NCI-H446 (cell line): ENCODE measurements around the gene FILIP1.
"Not testable (repeated sequence)": the region's sequence is repeated elsewhere in the genome, so short reads cannot be mapped to it uniquely, and the experiment has no call there.

Experiments used
- DNase-seq, 2 experiments: peaks; one replicate each; lab custom pipeline; 2025; lab: John Stamatoyannopoulos, UW

FILIP1 gene

DNA sequence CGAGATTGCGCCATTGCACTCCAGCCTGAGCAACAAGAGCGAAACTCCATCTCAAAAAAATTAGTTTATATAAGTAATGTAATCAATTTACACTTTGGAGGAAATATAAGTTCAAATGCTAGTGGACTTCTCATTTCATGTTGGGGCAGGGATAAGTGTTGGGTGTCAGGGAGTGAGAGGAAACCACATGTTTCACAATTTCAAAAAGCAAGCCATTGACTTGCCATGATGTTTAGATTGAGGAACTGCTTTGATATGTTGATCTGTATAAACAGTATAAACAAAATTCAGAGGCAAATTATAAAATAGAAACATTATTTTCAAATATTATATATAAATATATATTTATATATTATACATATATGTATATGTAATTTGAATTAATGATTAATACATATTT is 42.7 kb downstream of the FILIP1 start:
- no peak for DNase-seq

DNA sequence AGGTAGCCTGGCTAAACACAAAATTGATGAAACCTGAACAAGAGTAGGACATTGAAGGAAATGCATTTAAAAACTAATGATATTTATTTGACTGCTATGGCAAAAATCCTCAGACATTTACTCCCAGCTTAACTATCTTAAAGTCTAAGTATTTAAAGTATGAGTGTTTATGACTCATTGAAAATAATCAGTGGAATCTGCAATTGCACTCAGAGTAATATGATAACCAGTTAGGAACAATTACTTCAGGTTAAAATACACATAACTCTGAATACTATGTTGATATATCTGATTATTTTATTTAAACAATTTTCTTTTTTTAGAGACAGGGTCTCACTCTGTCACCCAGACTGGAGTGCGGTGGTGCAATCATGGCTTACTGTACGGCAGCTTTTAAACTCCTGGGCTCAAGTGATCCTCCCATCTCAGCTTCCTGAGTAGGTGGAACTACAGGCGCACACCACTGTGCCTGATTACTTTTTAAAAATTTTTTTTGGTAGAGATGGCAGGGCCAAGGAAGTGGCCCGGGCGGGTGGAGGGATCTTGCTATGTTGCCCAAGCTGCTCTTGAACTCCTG is 43.9 kb downstream of the FILIP1 start:
- no peak for DNase-seq

DNA sequence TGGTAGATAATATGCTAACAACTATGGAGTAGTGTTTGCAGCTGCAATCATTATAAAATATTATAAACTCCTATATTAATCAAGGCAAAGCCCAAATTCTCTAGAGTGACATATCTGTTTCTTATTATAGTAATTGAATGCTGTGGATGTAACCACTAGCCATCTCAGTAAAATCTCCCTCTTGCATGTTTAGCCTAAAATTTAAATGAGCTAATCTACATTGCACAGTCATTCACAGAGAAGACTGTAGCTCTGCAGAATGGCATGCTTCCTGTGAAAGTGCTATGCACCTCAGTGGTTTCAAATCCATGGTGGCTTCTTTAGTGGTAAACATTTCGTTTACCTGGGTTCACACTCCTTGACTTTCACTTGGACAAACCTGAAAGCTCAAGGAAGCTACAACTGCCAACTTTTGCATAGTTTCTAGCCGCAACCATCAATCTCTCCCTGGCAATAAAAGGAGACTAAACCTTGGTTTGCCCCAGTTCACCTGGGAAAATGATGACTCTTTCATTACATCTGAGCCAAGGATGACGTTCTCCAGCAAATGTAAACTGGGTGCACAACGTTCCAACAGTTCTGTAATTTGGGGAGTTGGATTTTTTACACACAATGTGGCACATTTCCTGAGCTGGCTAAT is 47.2 kb downstream of the FILIP1 start:
- no peak for DNase-seq

DNA sequence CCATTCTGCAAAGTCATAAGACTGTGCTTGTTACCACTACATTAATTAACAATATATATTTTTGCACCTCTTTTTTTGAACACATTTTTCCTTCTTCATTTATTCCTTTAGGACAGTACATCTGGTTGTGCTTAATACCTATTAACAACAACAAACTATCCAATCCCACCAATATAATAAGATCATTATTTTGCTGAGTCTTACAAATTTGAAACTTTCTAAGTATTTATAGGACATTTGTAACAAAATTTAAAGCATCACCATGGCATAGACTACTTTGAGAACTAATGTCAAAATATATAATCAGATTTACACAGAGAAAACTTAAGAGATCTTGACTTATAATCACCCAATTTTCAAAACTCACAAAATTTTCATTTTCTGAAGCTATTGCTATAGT is 47.9 kb downstream of the FILIP1 start:
- no peak for DNase-seq

DNA sequence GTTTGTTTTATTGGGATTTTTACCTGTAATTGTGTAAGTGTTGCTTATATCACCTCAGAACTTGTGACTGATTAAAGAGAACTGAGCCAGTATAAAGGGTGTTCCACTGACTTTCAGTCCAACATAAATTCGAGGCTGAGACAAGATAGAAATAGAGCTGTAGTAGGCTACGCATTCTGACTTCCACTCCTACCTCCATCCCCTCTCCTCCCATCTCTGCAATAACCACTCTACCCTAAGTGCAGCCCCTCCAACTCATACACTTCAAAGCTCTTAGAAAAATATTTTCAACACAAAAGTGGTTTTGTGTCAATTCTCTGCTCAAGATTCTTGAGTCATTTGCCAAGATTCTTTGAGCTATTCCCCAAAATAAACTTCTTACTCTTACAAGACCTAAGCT is 48.7 kb downstream of the FILIP1 start:
- DNase-seq, result no peak

DNA sequence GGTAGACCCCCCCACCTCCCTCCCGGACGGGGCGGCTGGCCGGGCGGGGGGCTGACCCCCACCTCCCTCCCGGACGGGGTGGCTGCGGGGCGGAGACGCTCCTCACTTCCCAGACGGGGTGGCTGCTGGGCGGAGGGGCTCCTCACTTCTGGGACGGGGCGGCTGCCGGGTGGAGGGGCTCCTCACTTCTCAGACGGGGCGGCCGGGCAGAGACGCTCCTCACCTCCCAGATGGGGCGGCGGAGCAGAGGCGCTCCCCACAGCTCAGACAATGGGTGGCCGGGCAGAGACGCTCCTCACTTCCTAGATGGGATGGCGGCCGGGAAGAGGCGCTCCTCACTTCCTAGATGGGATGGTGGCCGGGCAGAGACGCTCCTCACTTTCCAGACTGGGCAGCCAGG is 51.7 kb downstream of the FILIP1 start:
- not testable (repeated sequence) for DNase-seq

DNA sequence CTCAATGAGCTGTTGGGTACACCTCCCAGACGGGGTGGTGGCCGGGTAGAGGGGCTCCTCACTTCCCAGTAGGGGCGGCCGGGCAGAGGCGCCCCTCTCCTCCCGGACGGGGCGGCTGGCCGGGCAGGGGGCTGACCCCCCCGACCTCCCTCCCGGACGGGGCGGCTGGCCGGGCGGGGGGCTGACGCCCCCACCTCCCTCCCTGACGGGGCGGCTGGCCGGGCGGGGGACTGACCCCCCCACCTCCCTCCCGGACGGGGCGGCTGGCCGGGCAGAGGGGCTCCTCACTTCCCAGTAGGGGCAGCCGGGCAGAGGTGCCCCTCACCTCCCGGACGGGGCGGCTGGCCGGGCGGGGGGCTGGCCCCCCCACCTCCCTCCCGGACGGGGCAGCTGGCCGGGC is 52.1 kb downstream of the FILIP1 start:
- not testable (repeated sequence) for DNase-seq

DNA sequence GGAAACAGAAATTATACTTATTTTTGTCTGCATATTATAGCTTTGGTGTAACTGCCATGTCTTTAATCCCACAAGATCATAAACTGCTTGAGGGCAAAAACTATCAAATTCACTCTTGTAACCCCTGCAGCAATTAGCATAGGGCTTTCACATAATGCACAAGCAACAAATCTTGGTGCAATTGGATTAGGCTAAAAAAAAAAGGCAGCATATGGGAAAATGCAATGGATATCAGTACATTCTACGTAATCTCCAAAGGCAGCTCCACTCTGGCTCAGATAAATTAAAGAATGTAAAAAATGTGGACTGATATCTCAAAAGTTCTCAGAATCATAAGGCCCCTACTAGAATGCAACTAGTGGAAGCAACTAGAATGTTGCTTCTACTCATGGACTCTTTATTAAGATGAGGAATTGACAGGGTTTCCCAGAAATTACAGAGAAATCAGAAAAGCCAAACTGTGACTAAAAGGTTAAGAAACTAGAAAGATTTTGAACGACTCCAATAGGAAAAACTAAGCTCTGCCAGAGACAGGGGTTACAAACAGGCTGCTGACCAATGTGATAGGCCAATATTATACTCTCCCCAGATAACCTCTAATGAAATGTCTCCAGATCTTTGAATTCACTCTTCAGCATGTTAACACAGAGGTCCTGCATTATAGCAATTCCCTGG is 55.0 kb downstream of the FILIP1 start:
- no peak for DNase-seq

DNA sequence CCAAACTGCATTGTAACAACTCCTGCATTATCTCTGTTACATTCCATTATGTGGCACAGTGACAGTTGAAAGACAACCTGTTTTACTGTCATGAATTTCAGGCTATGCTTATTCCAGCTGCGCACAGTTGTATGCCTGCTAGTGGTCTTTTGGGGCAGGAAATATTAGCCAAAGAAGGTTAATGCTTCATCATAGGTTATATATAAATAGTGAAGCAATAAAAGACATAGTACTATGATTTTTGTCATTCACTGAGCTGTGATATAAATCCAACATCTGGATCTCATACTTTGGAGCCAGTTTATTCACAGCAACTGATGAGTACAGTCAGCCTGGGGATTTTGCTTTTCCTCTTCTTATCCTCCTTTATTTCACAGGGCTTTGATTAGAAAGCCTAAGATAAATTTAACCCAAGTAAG is 55.6 kb downstream of the FILIP1 start:
- no peak for DNase-seq

DNA sequence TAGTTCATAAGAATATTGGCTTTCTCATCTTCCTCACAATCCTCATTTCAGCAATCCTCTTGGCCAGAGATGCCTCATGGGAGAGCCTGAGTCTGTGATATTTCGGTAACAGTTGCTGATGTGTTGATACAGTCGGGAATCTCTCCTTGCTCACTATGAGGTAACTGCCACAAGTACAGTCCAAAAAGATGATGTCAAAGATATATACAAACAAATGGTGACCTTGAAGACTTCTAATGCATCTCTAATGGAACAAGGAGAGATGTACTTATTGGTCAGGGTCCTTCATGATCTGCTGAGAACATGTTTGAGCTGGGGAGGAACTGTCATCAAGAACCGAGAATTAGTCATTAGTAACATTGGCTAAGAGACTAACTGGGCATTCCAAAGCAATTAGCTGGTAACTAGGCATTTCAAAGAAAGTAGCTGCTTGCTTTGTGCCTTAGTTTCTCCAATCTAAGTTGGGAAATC is 56.1 kb downstream of the FILIP1 start:
- no peak for DNase-seq

DNA sequence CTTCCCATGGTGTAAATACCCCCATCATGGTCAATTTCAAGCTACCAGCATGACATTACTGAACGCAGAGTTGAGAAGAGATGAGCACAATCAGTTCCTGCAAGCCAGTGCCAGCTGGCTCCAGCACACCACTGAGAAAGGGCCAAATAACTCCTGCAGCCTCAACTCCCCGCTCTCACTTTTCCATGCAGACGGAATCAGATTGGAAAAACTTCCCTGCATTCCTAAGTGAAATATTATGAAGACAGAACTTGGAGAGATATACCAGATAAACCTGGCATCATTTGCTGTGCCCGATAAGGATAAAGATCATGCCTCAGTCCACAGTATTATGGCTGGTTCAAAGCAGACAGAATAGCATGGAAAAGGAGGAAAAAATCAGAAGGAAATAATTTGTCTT is 56.7 kb downstream of the FILIP1 start:
- no peak for DNase-seq

DNA sequence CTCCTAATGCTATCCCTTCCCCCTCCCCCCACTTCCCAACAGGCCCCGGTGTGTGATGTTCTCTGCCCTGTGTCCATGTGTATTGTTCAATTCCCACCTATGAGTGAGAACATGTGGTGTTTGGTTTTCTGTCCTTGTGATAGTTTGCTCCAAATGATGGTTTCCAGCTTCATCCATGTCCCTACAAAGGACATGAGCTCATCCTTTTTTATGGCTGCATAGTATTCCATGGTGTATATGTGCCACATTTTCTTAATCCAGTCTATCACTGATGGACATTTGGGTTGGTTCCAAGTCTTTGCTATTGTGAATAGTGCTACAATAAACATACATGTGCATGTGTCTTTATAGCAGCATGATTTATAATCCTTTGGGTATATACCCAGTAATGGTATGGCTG is 60.8 kb downstream of the FILIP1 start:
- DNase-seq, result not testable (repeated sequence)

DNA sequence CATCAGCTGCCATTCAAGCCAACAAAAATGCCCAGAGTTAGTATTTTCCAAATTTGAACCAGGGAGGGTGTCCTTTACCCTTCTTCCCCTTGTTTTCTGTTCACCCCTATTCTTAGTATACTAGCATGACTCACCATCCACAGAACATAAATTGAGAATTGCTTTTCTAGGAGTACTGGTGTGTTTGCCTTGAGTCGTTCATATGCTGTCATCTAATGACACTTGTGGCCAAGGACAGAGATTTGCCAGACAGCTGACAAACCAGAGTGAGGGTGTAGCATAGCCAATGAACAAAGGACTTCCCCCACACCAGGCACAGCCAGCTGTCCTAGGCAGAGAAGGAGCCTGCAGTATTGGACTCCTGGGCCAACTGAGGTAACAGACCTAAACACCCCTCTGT is 62.2 kb downstream of the FILIP1 start:
- no peak for DNase-seq

DNA sequence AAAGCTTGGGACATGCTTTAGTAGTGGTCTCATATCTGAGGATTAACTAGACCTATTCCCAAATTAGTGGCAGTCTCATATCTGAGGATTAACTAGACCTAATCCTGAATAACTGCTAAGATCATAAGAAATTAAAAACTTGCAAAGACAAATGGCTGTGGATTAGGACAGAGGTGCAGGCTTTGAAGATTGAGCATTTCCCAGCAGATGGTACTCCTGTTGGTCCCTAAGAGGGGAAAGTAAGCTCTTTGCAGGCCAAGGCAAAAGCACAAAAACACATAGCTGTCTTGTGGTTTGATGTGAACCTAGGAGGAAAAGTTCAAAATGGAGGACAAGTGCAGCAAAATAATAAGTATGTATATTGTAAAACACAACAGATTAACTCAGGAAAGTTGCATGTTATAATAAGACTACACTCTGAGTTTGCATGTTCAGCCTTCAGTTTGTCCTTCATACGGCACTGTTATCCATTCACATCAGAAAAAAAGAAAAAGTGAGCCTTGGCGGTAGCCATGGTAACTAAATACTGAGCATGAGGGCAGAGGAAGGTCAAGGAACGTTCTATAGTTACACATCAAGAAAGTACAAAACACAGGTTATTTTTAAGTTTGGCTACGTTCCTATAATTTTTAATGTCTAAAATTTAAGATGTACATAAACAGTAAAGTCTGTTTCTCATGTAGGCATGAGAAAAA is 62.8 kb downstream of the FILIP1 start:
- DNase-seq, result no peak

DNA sequence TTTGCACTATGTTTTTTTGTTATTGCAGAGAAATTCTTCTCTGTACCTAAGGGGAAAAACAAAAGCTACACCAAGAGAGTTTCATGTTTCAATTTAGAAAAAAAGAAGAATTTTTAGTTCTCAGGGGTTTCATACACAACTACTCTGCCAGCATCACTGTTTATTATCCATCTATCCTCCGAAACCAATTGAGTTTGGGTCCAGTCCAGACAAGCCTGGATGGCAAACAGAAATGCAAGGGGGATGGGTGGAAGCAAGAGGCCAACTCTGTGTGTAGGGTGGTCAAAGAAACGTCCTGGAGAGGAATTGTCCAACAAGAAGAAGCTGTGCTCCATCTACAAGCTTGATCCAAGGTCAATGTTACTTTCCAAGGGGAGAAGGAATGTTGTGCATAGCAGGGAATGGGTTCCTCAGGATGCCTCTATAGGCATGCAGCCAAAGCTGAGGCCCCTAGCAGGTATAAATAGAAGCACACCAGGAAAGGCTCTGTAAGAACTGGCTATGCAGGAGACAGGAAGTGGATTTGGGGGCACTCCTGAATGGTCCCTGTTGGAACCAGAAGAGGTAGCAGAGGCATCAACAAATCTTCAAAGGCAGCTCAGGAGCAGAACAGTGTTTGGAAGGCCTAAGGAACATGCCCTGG is 64.4 kb downstream of the FILIP1 start:
- DNase-seq, result no peak

DNA sequence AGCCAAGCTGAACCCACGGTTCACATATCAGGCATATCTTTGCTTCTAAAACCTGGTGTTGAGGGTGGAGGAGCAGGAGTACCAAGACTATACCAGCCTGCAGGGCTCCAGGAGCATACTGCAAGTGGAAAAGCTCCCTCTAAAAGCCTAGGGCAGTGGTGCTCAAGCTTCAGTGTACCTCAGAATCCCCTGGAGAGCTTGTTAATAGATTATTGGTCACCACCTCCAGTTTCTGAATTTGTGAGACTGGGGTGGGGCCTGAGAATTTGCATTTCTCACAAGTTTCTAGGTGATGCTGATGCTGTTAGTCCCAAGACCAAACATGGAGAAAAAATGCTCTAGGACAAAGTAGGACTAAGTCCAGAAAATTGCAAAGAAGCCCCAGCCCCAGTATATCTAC is 65.4 kb downstream of the FILIP1 start:
- DNase-seq, result no peak

DNA sequence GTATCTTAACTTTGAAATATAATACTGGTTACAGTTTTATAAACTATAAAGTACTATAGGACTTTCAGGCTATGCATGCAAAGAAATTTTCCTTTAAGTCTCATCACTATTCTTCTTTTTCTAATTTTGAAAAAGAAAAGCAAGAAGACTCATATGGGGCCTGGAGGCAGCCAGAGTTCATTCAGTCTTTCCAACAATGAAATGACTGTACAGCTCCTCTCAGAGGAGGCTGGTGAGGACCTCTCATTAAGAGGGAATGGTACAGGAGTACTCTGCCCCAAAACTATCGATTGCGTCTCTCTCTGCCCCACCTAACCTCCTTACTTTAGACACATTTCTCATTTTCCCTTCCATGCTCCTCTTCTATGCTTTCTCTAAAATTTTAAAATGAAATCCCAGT is 66.3 kb downstream of the FILIP1 start:
- no peak for DNase-seq

DNA sequence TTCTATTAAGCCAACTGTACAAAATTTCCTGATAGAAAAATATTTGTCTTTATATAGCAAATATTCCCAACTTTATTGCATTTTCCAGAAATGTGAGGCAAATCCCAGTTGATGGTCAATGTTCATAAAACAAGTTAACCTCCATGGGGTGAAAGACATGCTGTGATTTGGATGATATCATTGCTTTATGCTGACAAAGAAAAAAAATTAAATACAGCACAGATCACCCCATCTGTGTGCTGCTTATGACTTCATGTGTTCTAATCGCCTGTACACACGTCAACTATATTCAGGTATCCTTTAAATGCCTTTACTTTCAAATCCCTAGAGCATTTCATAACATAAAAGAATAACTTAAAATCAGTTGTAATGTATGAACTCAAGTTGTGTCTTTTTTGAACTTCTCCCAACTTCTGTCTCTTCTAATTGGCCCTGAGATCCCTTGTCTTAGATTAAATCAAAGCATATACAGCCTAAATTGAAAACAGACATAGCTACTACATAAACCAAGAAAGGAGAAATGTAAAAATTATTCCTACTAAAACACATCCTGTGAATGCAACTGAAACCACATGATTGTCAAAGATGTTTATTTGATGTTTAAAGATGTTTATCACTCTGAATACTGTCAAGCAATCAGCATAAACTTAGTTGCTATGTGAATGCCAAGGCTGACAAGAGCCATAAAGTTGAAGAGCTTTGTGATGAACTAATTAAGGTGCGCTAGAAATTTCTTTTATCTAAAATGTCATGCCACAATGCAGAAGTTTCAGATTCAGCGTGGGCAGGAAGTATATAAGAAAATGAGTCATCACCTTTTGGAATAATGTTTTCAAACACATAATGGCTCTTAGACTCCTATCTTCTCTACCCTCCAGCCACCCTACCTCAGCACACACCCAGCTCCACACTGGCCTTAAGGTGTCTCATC is 68.7 kb downstream of the FILIP1 start:
- no peak for DNase-seq

DNA sequence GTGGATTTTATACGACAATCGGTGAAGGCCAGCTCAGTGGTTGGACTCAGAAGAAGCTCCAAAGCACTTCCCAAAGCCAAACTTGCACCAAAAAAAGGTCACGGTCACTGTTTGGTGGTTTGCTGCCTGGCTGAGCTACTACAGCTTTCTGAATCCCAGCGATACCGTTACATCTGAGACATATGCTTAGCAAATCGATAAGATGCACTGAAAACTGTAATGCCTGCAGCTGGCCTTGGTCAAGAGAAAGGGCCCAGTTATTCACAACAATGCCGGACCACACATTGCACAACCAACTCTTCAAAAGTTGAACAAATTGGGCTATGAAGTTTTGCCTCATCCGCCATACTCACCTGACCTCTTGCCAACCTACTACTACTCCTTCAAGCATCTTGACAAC is 70.2 kb downstream of the FILIP1 start:
- DNase-seq, result no peak

DNA sequence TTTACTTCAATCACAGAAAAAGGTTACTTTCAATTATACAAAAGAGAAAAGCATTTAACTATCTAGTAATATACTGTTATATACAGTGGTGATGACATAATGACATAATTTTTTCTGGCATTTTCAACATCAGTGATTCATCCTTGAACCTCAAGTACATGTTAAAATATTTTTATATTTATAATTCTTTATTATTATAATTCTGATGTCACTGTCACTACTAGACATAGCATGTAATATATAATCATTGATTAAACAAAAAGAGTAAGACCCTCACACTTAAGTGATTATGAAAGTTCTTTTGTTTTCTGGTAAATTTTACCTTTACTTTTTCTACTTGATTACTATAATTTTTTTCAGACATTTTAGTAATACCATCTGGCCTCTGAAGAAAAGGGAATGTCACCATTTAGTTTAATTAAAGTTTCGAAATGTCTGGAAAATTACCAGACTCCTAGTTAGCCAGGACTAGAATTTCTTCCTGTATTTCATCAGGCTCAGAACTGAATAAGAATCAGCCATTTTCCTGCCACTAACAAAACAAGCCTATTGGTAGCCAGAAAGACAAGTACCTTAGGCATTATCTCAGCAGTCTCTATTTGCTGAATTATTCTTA is 71.5 kb downstream of the FILIP1 start:
- DNase-seq, result no peak
